Stimulated activated CD8-positive, alpha-beta memory T cell treated with anti-CD3 and anti-CD28 coated beads, Interleukin-2, amount 100 ng/mL, for 1 hour (primary cell): ENCODE results near the gene DHX8.
"Not testable (repeated sequence)": the region's sequence is repeated elsewhere in the genome, so short reads cannot be mapped to it uniquely, and the experiment has no call there.

Experiments
- DNase-seq, 2 donors: peaks; one replicate each; pipeline ENCODE4 v3.0.0-alpha.2; 2020; ENCODE audit warnings: low read depth in 2 of 2

The DHX8 gene

GRCh38 chr17:43483674-43484551 is at the start of gene DHX8:
TSS of gene DHX8 (plus strand) at chr17:43483975. CDS start at chr17:43484038, 63 bp downstream.
- DNase-seq: peak; percentile 97 to 98

GRCh38 chr17:43434902-43435319 is 48.9 kb upstream of the DHX8 start:
- DNase-seq: no peak

- DNase-seq: no peak
Observed at GRCh38 chr17:43437756-43438155, 46.0 kb upstream of the DHX8 start.

GRCh38 chr17:43438626-43439025 is 45.1 kb upstream of the DHX8 start:
- no peak for DNase-seq

GRCh38 chr17:43439041-43439440 is 44.7 kb upstream of the DHX8 start:
- no peak for DNase-seq

- DNase-seq: no peak
Observed at GRCh38 chr17:43442711-43443110, 41.1 kb upstream of the DHX8 start.

- DNase-seq: no peak
Observed at GRCh38 chr17:43443381-43443780, 40.4 kb upstream of the DHX8 start.

GRCh38 chr17:43444223-43445008 is 39.4 kb upstream of the DHX8 start:
- no peak for DNase-seq

GRCh38 chr17:43445009-43445589 is 38.7 kb upstream of the DHX8 start:
- DNase-seq: no peak

GRCh38 chr17:43446773-43447172 is 37.0 kb upstream of the DHX8 start:
- no peak for DNase-seq

- no peak for DNase-seq
Observed at GRCh38 chr17:43448720-43449469, 34.9 kb upstream of the DHX8 start.

GRCh38 chr17:43449470-43450248 is 34.1 kb upstream of the DHX8 start:
- DNase-seq: no peak

- not testable (repeated sequence) for DNase-seq
Observed at GRCh38 chr17:43450791-43451190, 33.0 kb upstream of the DHX8 start.

GRCh38 chr17:43451741-43452140 is 32.0 kb upstream of the DHX8 start:
- DNase-seq: not testable (repeated sequence)

GRCh38 chr17:43453331-43453812 is 30.4 kb upstream of the DHX8 start:
- no peak for DNase-seq

- DNase-seq: no peak
Observed at GRCh38 chr17:43454868-43455267, 28.9 kb upstream of the DHX8 start.

- no peak for DNase-seq
Observed at GRCh38 chr17:43456029-43456428, 27.7 kb upstream of the DHX8 start.

- no peak for DNase-seq
Observed at GRCh38 chr17:43456661-43457361, 27.0 kb upstream of the DHX8 start.

- no peak for DNase-seq
Observed at GRCh38 chr17:43457362-43457692, 26.4 kb upstream of the DHX8 start.

GRCh38 chr17:43459878-43460277 is 23.9 kb upstream of the DHX8 start:
- DNase-seq: not testable (repeated sequence)
